Neural progenitor cell (in vitro differentiated cells): ENCODE data around the gene CLDN16.

Experiments
- CTCF ChIP-seq: fragments of 200-600 bp; sonication (generic); IDR thresholded peaks from 2 replicates; pipeline ENCODE4 v1.5.1; 2017; ENCODE audit warnings: antibody characterized with exemption, mild to moderate bottlenecking
- EZH2 ChIP-seq: fragments of 200-600 bp; sonication (generic); IDR thresholded peaks from 2 replicates; pipeline ENCODE4 v1.6.1; 2017; ENCODE audit warnings: antibody characterized with exemption, mild to moderate bottlenecking, moderate library complexity
- EZH2phosphoT487 ChIP-seq: fragments of 200-600 bp; sonication (generic); IDR thresholded peaks from 2 replicates; pipeline ENCODE4 v1.6.1; 2017; ENCODE audit warnings: antibody characterized with exemption

GRCh38 chr3:190359813-190360212, 28.1 kb upstream of the CLDN16 start:
- TF ChIP-seq EZH2 (no peak), CTCF (no peak), EZH2phosphoT487 (no peak)
